Upper lobe of left lung (tissue), 6 donors: ENCODE data around the gene ASIC1. TPM values are rescaled to one million over a fixed set of nuclear protein-coding genes. Genes with fewer than 3 reads are reported as not detected.

ENCODE experiments used
- ATAC-seq, 2 donors: fragments of 200-7000 bp; cut with Tn5 transposase; one replicate each; pipeline ENCODE4 v1.9.1; 2022; ENCODE audit warnings: mild to moderate bottlenecking in 2 of 2, moderate library complexity in 2 of 2; ENCODE audit not compliant: low FRiP score in 2 of 2
- DNase-seq, 2 donors: peaks; one replicate each; pipeline ENCODE4 v3.0.0-alpha.2; 2019 to 2020
- H3K27ac ChIP-seq, 4 donors: fragments of 200-600 bp; sonication (generic); one replicate each; pipeline ENCODE4 v1.5.1; 2016 to 2019
- H3K27me3 ChIP-seq, 4 donors: fragments of 200-600 bp; sonication (generic); one replicate each; pipeline ENCODE4 v1.5.1; 2017 to 2019
- H3K36me3 ChIP-seq, 4 donors: fragments of 200-600 bp; sonication (generic); one replicate each; pipeline ENCODE4 v1.5.1; 2016 to 2019
- H3K4me1 ChIP-seq, 4 donors: fragments of 200-600 bp; sonication (generic); one replicate each; pipeline ENCODE4 v1.5.1; 2018 to 2019
- H3K4me3 ChIP-seq, 4 donors: fragments of 200-600 bp; sonication (generic); one replicate each; pipeline ENCODE4 v1.5.1; 2017 to 2019; ENCODE audit warnings: mild to moderate bottlenecking in 2 of 4, moderate library complexity in 1 of 4
- H3K9me3 ChIP-seq, 4 donors: fragments of 200-600 bp; sonication (generic); one replicate each; pipeline ENCODE4 v1.5.1; 2018 to 2019
- EP300 ChIP-seq, 4 donors: sonication (generic); formaldehyde crosslinking; IDR thresholded peaks; one replicate each; pipeline ENCODE4 v1.5.1; 2017; ENCODE audit warnings: antibody characterized with exemption in 4 of 4, control low read depth in 2 of 4
- POLR2A ChIP-seq, 4 donors: fragments of 450-650 bp; IDR thresholded peaks; one replicate each; pipeline ENCODE4 v1.5.1; 2016 to 2017; ENCODE audit warnings: antibody characterized with exemption in 4 of 4, mild to moderate bottlenecking in 2 of 4
- POLR2AphosphoS5 ChIP-seq, 2 donors: sonication (generic); formaldehyde crosslinking; IDR thresholded peaks; one replicate each; pipeline ENCODE4 v1.5.1; 2017; ENCODE audit warnings: antibody characterized with exemption in 2 of 2
- WGBS, 2 donors: methylation state at CpG; one replicate each; pipeline ENCODE4 v1.1.5; 2017 to 2018; 5-methylcytosine and 5-hydroxymethylcytosine counted together
- total RNA-seq, 6 donors: library from RNA; depleted of rRNA in 4 of 6; stranded (reverse); fragments of >200 nt in 4 of 6; gene quantifications; one replicate each; pipeline versions ENCODE4 v1.1.0 to v1.2.1, GENCODE V29; 2016 to 2021
- TF ChIP-seq, protein P1 (sequence below), 6 experiments: fragments of 450-650 bp in 4 of 6; fragments of 200-600 bp in 2 of 6; sonication (generic) in 2 of 6; IDR thresholded peaks; one replicate each; pipeline ENCODE4 v1.5.1; 2016 to 2019; ENCODE audit warnings: antibody characterized with exemption in 6 of 6
- donor health status: DM: no; HTN: no; CAD: no; lungs with moderate emphysema.
- donor health status: DM: no; HTN: yes; CAD: no; lungs with severe emphysema.

Gene ASIC1
- total RNA-seq, 6 donors from 2014 or later, result 0.15 to 2.7 (median 1.1) TPM; not detected in 2

DNA sequence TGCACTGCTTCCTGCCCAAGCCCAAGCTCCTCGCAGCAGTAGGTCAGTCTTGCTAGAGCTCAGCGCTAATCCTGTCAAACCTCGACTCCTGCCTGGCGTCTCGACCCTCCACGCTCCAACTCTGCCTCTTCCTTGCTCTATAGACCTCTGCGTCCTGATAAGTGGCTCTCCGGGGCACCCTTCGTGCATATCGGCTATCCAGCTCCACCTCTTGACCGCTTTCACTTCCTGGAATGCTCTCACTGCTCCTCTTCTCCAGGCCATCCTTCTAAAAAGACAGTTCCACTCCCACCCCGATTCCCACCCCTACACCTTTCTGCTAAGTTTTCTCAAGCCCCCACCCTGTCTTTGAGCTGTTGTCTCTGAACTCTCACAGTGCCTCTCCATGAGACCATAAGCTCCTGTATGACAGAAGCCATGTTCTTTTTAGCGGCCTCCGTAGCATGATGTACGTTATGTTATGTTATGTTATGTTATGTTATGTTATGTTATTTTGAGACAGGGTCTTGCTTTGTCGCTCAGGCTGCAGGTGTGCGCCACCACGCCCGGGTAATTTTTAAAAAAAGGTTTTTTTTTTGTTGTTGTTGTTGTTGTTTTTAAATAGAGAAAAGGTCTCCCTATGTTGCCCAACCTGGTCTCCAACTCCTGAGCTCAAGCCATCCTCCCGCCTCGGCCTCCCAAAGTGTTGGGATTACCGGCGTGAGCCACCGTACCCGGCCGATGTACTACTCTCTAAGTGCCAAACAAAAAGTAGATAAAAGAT is 55.2 kb downstream of the ASIC1 start:
- H3K4me1 ChIP-seq, result peaks cover 40 to 55% (median 45%) of the 10 kb centered on the region in 4 donors
- WGBS, 2 donors, result 21 to 23% methylated on average over 26 of the region's 26 CpGs
- DNase-seq (peak in 1 of 2 donors; percentile 62), ATAC-seq (peak in 1 of 2 donors; percentile 32)
- peak overlapping the region; percentile 92 to 97 (median 95) for H3K27ac ChIP-seq
- H3K4me3 ChIP-seq, result peak overlapping the region; percentile 76 to 98 (median 96)
- H3K27me3 ChIP-seq, result no peaks in the 10 kb centered on the region
- TF ChIP-seq, protein P1, sequence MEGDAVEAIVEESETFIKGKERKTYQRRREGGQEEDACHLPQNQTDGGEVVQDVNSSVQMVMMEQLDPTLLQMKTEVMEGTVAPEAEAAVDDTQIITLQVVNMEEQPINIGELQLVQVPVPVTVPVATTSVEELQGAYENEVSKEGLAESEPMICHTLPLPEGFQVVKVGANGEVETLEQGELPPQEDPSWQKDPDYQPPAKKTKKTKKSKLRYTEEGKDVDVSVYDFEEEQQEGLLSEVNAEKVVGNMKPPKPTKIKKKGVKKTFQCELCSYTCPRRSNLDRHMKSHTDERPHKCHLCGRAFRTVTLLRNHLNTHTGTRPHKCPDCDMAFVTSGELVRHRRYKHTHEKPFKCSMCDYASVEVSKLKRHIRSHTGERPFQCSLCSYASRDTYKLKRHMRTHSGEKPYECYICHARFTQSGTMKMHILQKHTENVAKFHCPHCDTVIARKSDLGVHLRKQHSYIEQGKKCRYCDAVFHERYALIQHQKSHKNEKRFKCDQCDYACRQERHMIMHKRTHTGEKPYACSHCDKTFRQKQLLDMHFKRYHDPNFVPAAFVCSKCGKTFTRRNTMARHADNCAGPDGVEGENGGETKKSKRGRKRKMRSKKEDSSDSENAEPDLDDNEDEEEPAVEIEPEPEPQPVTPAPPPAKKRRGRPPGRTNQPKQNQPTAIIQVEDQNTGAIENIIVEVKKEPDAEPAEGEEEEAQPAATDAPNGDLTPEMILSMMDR (IDR thresholded peaks at IDR 0.05), result no peak
- no peak for TF ChIP-seq EP300 (IDR thresholded peaks at IDR 0.05)
- no peak for TF ChIP-seq POLR2AphosphoS5 (IDR thresholded peaks at IDR 0.05)
- TF ChIP-seq POLR2A (IDR thresholded peaks at IDR 0.05), result peak in 1 of 4 donors; percentile 9
- H3K9me3 ChIP-seq, result no peaks in the 10 kb centered on the region
- peaks cover 0 to 15% (median 5%) of the 10 kb centered on the region in 4 donors for H3K36me3 ChIP-seq

DNA sequence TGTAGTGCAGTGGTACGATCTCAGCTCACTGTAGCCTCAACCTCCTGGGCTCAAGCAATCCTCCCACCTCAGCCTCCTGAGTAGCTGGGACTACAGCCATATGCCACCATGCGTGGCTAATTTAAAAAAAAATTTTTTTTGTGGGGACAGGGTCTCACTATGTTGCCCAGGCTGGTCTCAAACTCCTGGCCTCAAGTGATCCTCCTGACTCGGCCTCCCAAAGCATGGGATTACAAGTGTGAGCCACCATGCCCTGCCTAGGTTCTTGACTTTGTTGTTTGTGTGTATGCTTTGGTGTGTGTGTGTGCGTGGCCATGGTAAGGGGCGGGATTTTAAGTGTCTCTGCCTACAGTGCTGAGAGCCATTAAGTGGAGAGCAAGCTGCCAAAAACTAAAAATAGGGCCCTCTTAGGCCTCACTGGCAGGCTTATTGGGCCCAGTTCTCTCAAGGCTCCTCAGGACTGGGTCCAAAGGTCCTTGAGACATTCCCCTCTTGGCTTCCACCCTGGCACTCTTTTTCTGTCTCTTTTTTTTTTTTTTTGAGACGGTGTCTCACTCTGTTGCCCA is 59.7 kb downstream of the ASIC1 start:
- ATAC-seq (peak; percentile 31 to 77), DNase-seq (peak in 1 of 2 donors; percentile 83)
- Histone ChIP-seq H3K4me1 (peaks cover 21 to 38% (median 24%) of the 10 kb centered on the region in 4 donors), H3K27ac (peak overlapping the region in 3 of 4 donors; percentile 30 to 44 (median 35)), H3K4me3 (no peak overlapping the region), H3K27me3 (no peaks in the 10 kb centered on the region), H3K36me3 (peaks cover 8 to 49% (median 23%) of the 10 kb centered on the region in 4 donors), H3K9me3 (no peaks in the 10 kb centered on the region)
- 68 to 79% methylated on average over 6 of the region's 6 CpGs for WGBS, 2 donors
- TF ChIP-seq POLR2A (IDR thresholded peaks at IDR 0.05) (no peak), POLR2AphosphoS5 (IDR thresholded peaks at IDR 0.05) (peak; percentile 21 to 37), EP300 (IDR thresholded peaks at IDR 0.05) (peak in 1 of 4 donors; percentile 22)

DNA sequence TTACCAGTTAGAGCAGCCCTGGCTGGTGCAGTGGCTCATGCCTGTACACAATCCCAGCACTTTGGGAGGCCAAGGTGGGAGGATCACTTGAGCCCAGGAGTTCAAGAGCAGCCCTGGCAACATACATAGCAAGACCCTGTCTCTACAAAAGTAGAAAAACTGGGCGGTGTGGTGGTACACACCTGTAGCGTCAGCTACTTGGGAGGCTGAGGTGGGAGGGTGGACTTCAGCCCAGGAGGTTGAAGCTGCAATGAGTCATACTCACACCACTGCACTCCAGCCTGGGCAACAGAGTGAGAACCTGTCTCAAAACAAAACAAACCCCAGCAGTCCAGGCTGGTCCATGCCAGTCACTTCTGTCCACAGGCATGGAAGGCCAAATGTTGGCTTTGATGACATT is 62.0 kb downstream of the ASIC1 start:
- no peak for DNase-seq
- no peak overlapping the region for H3K4me3 ChIP-seq
- 100% methylated on average over 2 of the region's 2 CpGs for WGBS, 2 donors
- H3K9me3 ChIP-seq, result no peaks in the 10 kb centered on the region
- H3K36me3 ChIP-seq, result peaks cover 8 to 68% (median 30%) of the 10 kb centered on the region in 4 donors
- no peak for ATAC-seq
- TF ChIP-seq POLR2AphosphoS5 (IDR thresholded peaks at IDR 0.05), result no peak
- TF ChIP-seq POLR2A (IDR thresholded peaks at IDR 0.05), result no peak
- TF ChIP-seq, protein P1 (IDR thresholded peaks at IDR 0.05), result no peak
- TF ChIP-seq EP300 (IDR thresholded peaks at IDR 0.05), result no peak
- H3K4me1 ChIP-seq, result peaks cover 6 to 22% (median 7%) of the 10 kb centered on the region in 4 donors
- no peaks in the 10 kb centered on the region for H3K27me3 ChIP-seq
- H3K27ac ChIP-seq, result no peak overlapping the region

GRCh38 chr12:50120521-50120920 is 63.1 kb downstream of the ASIC1 start:
- H3K9me3 ChIP-seq, result no peaks in the 10 kb centered on the region
- 95 to 96% methylated on average over 3 of the region's 3 CpGs for WGBS, 2 donors
- no peak overlapping the region for H3K27ac ChIP-seq
- no peak for TF ChIP-seq EP300 (IDR thresholded peaks at IDR 0.05)
- TF ChIP-seq, protein P1 (IDR thresholded peaks at IDR 0.05), result no peak
- TF ChIP-seq POLR2AphosphoS5 (IDR thresholded peaks at IDR 0.05), result no peak
- no peak for TF ChIP-seq POLR2A (IDR thresholded peaks at IDR 0.05)
- peaks cover 10 to 24% (median 11%) of the 10 kb centered on the region in 4 donors for H3K4me1 ChIP-seq
- peaks cover 8 to 64% (median 33%) of the 10 kb centered on the region in 4 donors for H3K36me3 ChIP-seq
- H3K27me3 ChIP-seq, result no peaks in the 10 kb centered on the region
- DNase-seq (no peak), ATAC-seq (no peak)
- no peak overlapping the region for H3K4me3 ChIP-seq

DNA sequence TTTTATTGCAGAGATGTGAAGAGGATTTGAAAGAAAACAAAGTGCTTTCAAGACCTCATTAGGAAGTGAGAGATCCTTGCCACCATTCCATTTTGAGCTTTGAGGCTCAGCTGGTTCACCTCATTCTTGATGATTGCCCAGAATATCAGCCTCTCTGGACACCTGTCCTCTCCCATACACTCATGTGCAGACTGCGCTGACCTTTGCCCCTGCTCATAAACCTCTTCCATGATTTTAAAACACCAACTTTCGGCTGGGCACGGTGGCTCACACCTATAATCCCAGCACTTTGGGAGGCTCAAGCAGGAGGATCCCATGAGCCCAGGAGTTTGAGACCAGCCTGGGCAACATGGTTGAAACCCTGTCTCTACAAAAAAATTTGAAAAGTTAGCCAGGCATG is 63.6 kb downstream of the ASIC1 start:
- no peak for ATAC-seq
- Histone ChIP-seq H3K27me3 (no peaks in the 10 kb centered on the region), H3K9me3 (no peaks in the 10 kb centered on the region), H3K27ac (no peak overlapping the region), H3K4me3 (no peak overlapping the region), H3K4me1 (peaks cover 11 to 24% (median 14%) of the 10 kb centered on the region in 4 donors), H3K36me3 (peaks cover 8 to 60% (median 32%) of the 10 kb centered on the region in 4 donors)
- WGBS, 2 donors, result 96 to 97% methylated on average over 3 of the region's 3 CpGs
- TF ChIP-seq POLR2AphosphoS5 (IDR thresholded peaks at IDR 0.05), result no peak
- TF ChIP-seq EP300 (IDR thresholded peaks at IDR 0.05), result no peak
- TF ChIP-seq POLR2A (IDR thresholded peaks at IDR 0.05), result no peak
- no peak for DNase-seq
